PC-9 (cell line): ENCODE results near the gene NINJ2. TPM values are rescaled to one million over a fixed set of nuclear protein-coding genes. Genes with fewer than 3 reads are reported as not detected.
A peak's percentile ranks its signal among the peaks of the same experiment; 100 is the strongest.

ENCODE experiments used
- BruUV-seq: library from RNA; stranded (reverse); fragments of 400-500 nt; replicated peaks from 2 replicates; lab custom pipeline; 2021; lab: Mats Ljungman, UMichigan
- CTCF ChIA-PET: fragments of 300-600 bp; sonication (Branson Sonifier 250); formaldehyde crosslinking; loops from one replicate; lab custom pipeline; 2022; ENCODE audit warnings: antibody characterized with exemption; lab: Charles Lee
- POLR2A ChIA-PET: fragments of 300-600 bp; sonication (Branson Sonifier 250); formaldehyde crosslinking; loops from one replicate; lab custom pipeline; 2022; ENCODE audit warnings: antibody characterized with exemption; ENCODE audit not compliant: unreplicated experiment; lab: Charles Lee
- DNase-seq, 2 experiments: peaks; one replicate each; pipeline versions ENCODE4 v3.0.0 to v3.0.0-alpha.2; 2015 to 2022; ENCODE audit warnings: mixed read lengths in 1 of 2
- H2AFZ ChIP-seq: fragments of 200-600 bp; sonication (generic); 2 replicates; pipeline ENCODE4 v1.8.1; 2017; ENCODE audit warnings: antibody characterized with exemption
- H3F3A ChIP-seq: fragments of 200-600 bp; sonication (generic); 2 replicates; pipeline ENCODE4 v1.8.1; 2017; ENCODE audit warnings: antibody characterized with exemption, mild to moderate bottlenecking, low read depth; ENCODE audit not compliant: insufficient read depth
- H3K27ac ChIP-seq: fragments of 200-600 bp; sonication (generic); 2 replicates; pipeline ENCODE4 v1.6.1; 2016; ENCODE audit warnings: mixed run types
- H3K27me3 ChIP-seq: fragments of 200-600 bp; sonication (generic); 2 replicates; pipeline ENCODE4 v1.6.1; 2016; ENCODE audit warnings: low read depth, mixed run types; ENCODE audit not compliant: insufficient read depth
- H3K36me3 ChIP-seq: fragments of 200-600 bp; sonication (generic); 2 replicates; pipeline ENCODE4 v1.6.1; 2016; ENCODE audit warnings: low read depth, mixed run types
- H3K4me1 ChIP-seq: fragments of 200-600 bp; sonication (generic); replicated peaks from 2 replicates; pipeline ENCODE4 v1.6.1; 2016; ENCODE audit warnings: mixed run types; ENCODE audit not compliant: insufficient read depth
- H3K4me2 ChIP-seq: fragments of 200-600 bp; sonication (generic); 2 replicates; pipeline ENCODE4 v1.6.1; 2017; ENCODE audit warnings: mixed run types
- H3K4me3 ChIP-seq: fragments of 200-600 bp; sonication (generic); 2 replicates; pipeline ENCODE4 v1.6.1; 2016; ENCODE audit warnings: mixed run types
- H3K79me2 ChIP-seq: fragments of 200-600 bp; sonication (generic); 2 replicates; pipeline ENCODE4 v1.6.1; 2017; ENCODE audit warnings: low read depth, mixed run types
- H3K9me2 ChIP-seq: fragments of 200-600 bp; sonication (generic); 2 replicates; pipeline ENCODE4 v1.8.1; 2017; ENCODE audit warnings: mild to moderate bottlenecking; ENCODE audit not compliant: insufficient read depth
- H3K9me3 ChIP-seq: fragments of 200-600 bp; sonication (generic); 2 replicates; pipeline ENCODE4 v1.8.1; 2016; ENCODE audit warnings: low read depth; ENCODE audit not compliant: insufficient read depth
- H4K20me1 ChIP-seq: fragments of 200-600 bp; sonication (generic); 2 replicates; pipeline ENCODE4 v1.8.1; 2017; ENCODE audit not compliant: insufficient read depth
- CTCF ChIP-seq: fragments of 200-600 bp; sonication (generic); conservative IDR thresholded peaks from 2 replicates; pipeline ENCODE4 v1.6.1; 2017; ENCODE audit warnings: mixed run types, antibody characterized with exemption, mild to moderate bottlenecking, moderate library complexity
- EZH2 ChIP-seq: fragments of 200-600 bp; sonication (generic); IDR thresholded peaks from 2 replicates; pipeline ENCODE4 v1.8.0; 2017; ENCODE audit warnings: antibody characterized with exemption, low read depth
- intact Hi-C: fragments of 100-400 bp; cut with micrococcal nuclease; formaldehyde crosslinking; loops from one replicate; pipeline ENCODE4 v1.10.0; 2022; ENCODE audit not compliant: unreplicated experiment
- total RNA-seq: library from RNA; stranded (reverse); gene quantifications from 2 replicates; pipeline ENCODE4 v1.2.3, GENCODE V29; 2021

Gene NINJ2
- total RNA-seq, 1 experiment from 2014 or later, result 19.3 TPM

- Histone ChIP-seq H3K36me3 (no peaks in the 10 kb centered on the region), H3K4me1 (peaks cover 32% of the 10 kb centered on the region), H3F3A (peaks cover 15% of the 10 kb centered on the region), H3K27me3 (no peaks in the 10 kb centered on the region), H2AFZ (no peak overlapping the region), H3K4me2 (0 out of 2 replicates have a peak overlapping the region, but pooled peaks have one; percentile 14), H3K9me2 (no peaks in the 10 kb centered on the region), H3K9me3 (no peaks in the 10 kb centered on the region), H4K20me1 (no peaks in the 10 kb centered on the region), H3K79me2 (no peaks in the 10 kb centered on the region), H3K4me3 (no peak overlapping the region), H3K27ac (peak overlapping the region; percentile 57)
- ChIA-PET POLR2A (interaction anchor here (0.6 to 0.7 kb wide), 2 partner anchors 73 to 443 kb away, joined by 3 to 8 read pairs; no protein-coding TSS in a partner anchor), CTCF (no interaction called here)
- intact Hi-C loops, result loop anchor here (2.0 kb wide), 1 partner anchor 81 kb away; the partner anchor contains the start of gene B4GALNT3
- no peak for DNase-seq
- no peak for TF ChIP-seq EZH2
- TF ChIP-seq CTCF, result 0 out of 2 replicates have a peak, but pooled peaks have one; percentile 16
- no TSS peak for BruUV-seq
Observed at GRCh38 chr12:539540-540310, 123.5 kb downstream of the NINJ2 start.

GRCh38 chr12:538731-539539 lies 124.3 kb downstream of the NINJ2 start:
- Histone ChIP-seq H3K27ac (peak overlapping the region; percentile 57), H3K9me2 (no peaks in the 10 kb centered on the region), H3K4me1 (peaks cover 32% of the 10 kb centered on the region), H3K36me3 (no peaks in the 10 kb centered on the region), H3K9me3 (no peaks in the 10 kb centered on the region), H3F3A (peaks cover 15% of the 10 kb centered on the region), H3K4me3 (no peak overlapping the region), H3K4me2 (peak overlapping the region; percentile 14; the same call in 1 of the 2 replicates), H4K20me1 (no peaks in the 10 kb centered on the region), H3K79me2 (no peaks in the 10 kb centered on the region), H2AFZ (no peak overlapping the region), H3K27me3 (no peaks in the 10 kb centered on the region)
- DNase-seq, result peak; percentile 88 to 89
- no TSS peak for BruUV-seq
- POLR2A ChIA-PET, result interaction anchor here (0.6 to 0.7 kb wide), 3 partner anchors 52 to 443 kb away, joined by 3 to 9 read pairs (median 8); no protein-coding TSS in a partner anchor
- CTCF ChIA-PET, result interaction anchor here (1.0 kb wide), 2 partner anchors 97 to 410 kb away, joined by 4 to 16 read pairs; partner anchors contain the start of gene RAD52
- TF ChIP-seq EZH2 (no peak), CTCF (no peak)
- intact Hi-C loops, result loop anchor here (1.0 to 2.0 kb wide), 3 partner anchors 30 to 80 kb away; partner anchors contain the start of gene B4GALNT3

- no peaks in the 10 kb centered on the region for H3K36me3 ChIP-seq
- ChIA-PET CTCF (interaction anchor here (0.6 to 1.0 kb wide), 5 partner anchors 18 to 1144 kb away, joined by 4 to 5 read pairs (median 4); partner anchors contain the start of gene RAD52), POLR2A (interaction anchor here (0.5 to 0.8 kb wide), 8 partner anchors 27 to 582 kb away, joined by 3 to 11 read pairs (median 6); partner anchors contain the start of gene KDM5A)
- no peaks in the 10 kb centered on the region for H3K79me2 ChIP-seq
- no peak overlapping the region for H2AFZ ChIP-seq
- H3K4me3 ChIP-seq, result no peak overlapping the region
- H3K4me2 ChIP-seq, result peak overlapping the region; percentile 38; the same call in 1 of the 2 replicates
- BruUV-seq, result no TSS peak
- H3K9me2 ChIP-seq, result no peaks in the 10 kb centered on the region
- peaks cover 32% of the 10 kb centered on the region for H3K4me1 ChIP-seq
- no peaks in the 10 kb centered on the region for H3K9me3 ChIP-seq
- intact Hi-C loops, result loop anchor here (1.0 to 2.0 kb wide), 3 partner anchors 28 to 79 kb away; partner anchors contain the start of gene B4GALNT3
- no peaks in the 10 kb centered on the region for H3K27me3 ChIP-seq
- peak overlapping the region; percentile 46 for H3K27ac ChIP-seq
- H3F3A ChIP-seq, result peaks cover 15% of the 10 kb centered on the region
- no peaks in the 10 kb centered on the region for H4K20me1 ChIP-seq
- no peak for TF ChIP-seq CTCF
- TF ChIP-seq EZH2, result no peak
- DNase-seq, result peak; percentile 81 to 86
Observed at GRCh38 chr12:537772-538171, 125.5 kb downstream of the NINJ2 start.
